Activated CD4-positive, alpha-beta memory T cell treated with anti-CD3 and anti-CD28 coated beads for 36 hours (primary cell): ENCODE measurements around the gene POLH. TPM values are rescaled to one million over a fixed set of nuclear protein-coding genes. Genes with fewer than 3 reads are reported as not detected.
"Not testable (repeated sequence)": the region's sequence is repeated elsewhere in the genome, so short reads cannot be mapped to it uniquely, and the experiment has no call there.

Experiments
- CTCF ChIA-PET: fragments of 350-600 bp; sonication (Branson Sonifier 250); formaldehyde crosslinking; loops from one replicate; lab custom pipeline; 2021; ENCODE audit warnings: antibody characterized with exemption, inconsistent platforms; lab: Charles Lee
- POLR2A ChIA-PET: fragments of 350-600 bp; sonication (Branson Sonifier 250); formaldehyde crosslinking; loops from one replicate; lab custom pipeline; 2021; ENCODE audit warnings: antibody characterized with exemption; lab: Charles Lee
- DNase-seq: peaks from one replicate; pipeline ENCODE4 v3.0.0-alpha.2; 2020
- H3K27ac Mint-ChIP-seq: one replicate; pipeline ENCODE4 v1.8.0; 2021; ENCODE audit warnings: mixed read lengths
- H3K27me3 Mint-ChIP-seq: one replicate; pipeline ENCODE4 v1.8.0; 2021; ENCODE audit warnings: mixed read lengths
- H3K36me3 Mint-ChIP-seq: one replicate; pipeline ENCODE4 v1.8.0; 2021; ENCODE audit warnings: mixed read lengths
- H3K4me1 Mint-ChIP-seq: one replicate; pipeline ENCODE4 v1.8.0; 2021; ENCODE audit warnings: low read depth, mixed read lengths
- H3K4me3 Mint-ChIP-seq: one replicate; pipeline ENCODE4 v1.8.0; 2021; ENCODE audit warnings: mild to moderate bottlenecking, mixed read lengths
- H3K9me3 Mint-ChIP-seq: one replicate; pipeline ENCODE4 v1.8.0; 2021; ENCODE audit warnings: mixed read lengths
- intact Hi-C: fragments of 100-400 bp; cut with micrococcal nuclease; formaldehyde crosslinking; loops from one replicate; pipeline ENCODE4 v1.15.1; 2023
- total RNA-seq, 2 experiments: library from RNA; stranded (reverse); gene quantifications; one replicate each; pipeline ENCODE4 v1.2.3, GENCODE V29; 2021

POLH gene
- total RNA-seq, 2 experiments from 2014 or later = 52.1 to 52.5 TPM

DNA sequence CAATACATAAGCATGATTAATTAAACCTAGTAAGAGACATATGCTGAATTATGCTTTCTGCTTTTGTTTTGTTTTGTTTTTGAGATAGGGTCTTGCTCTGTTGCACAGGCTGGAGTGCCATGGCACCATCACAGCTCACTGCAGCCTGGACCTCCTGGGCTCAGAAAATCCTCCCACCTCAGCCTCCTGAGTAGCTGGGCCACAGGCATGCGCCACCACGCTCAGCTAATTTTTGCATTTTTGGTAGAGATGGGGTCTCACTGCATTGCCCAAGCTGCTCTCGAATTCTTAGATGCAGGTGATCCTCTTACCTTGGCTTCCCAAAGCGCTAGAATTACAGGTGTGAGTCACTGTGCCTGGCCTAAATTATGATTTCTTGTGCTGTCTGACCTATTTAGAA, 4.0 kb upstream of the POLH start:
- Mint-ChIP-seq H3K9me3 (no peaks in the 10 kb centered on the region), H3K4me1 (peaks cover 35% of the 10 kb centered on the region), H3K27me3 (no peaks in the 10 kb centered on the region), H3K36me3 (peaks cover 49% of the 10 kb centered on the region), H3K27ac (peak overlapping the region; percentile 90), H3K4me3 (no peak overlapping the region)
- ChIA-PET POLR2A (interaction anchor here (1.2 kb wide), 1 partner anchor 53 kb away, joined by 3 read pairs; no protein-coding TSS in a partner anchor), CTCF (no interaction called here)
- intact Hi-C loops = loop anchor here (5.0 to 10.0 kb wide), 2 partner anchors 203 to 400 kb away; partner anchors contain the start of genes SRF and VEGFA
- DNase-seq = no peak

DNA sequence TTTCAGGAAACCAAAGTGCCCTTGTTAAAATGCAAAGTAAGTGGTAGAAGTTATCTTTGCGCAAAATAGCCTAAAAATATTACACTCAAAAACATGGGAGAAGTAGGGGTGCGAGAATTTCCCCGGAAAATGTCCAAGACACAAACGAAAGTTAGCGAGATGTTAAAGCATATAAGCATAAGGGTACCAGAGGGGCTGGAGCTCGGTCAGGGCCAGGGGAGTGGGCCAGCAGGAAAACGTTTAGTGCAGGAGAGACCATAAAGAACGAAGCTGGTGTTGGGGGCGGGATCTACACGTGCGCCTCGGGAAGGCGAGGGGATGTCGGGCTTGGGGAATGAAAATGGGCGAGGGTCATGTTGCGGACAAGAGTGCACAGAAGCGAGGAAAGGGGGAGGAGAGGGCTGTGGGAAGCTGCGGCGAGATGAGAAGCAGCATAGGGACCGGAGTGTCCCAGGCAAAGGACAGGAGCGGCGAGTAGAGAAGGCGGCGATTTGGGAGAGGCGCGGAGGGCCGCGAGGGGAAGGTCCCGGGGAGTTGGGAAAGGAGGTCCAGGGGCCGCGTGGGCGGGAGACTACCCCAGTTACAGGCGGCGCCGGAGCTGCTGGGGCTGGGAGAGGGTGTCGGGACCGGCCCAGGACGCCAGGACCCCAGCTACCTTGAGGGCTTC, 747 bp upstream of the POLH start:
- Mint-ChIP-seq H3K9me3 (no peaks in the 10 kb centered on the region), H3K4me3 (peak overlapping the region; percentile 97), H3K27ac (peak overlapping the region; percentile 85), H3K36me3 (peaks cover 44% of the 10 kb centered on the region), H3K27me3 (no peaks in the 10 kb centered on the region), H3K4me1 (peaks cover 57% of the 10 kb centered on the region)
- ChIA-PET POLR2A (interaction anchor here (0.6 to 1.7 kb wide), 4 partner anchors 10 to 61 kb away, joined by 3 to 14 read pairs (median 3); partner anchors contain the start of genes GTPBP2 and MAD2L1BP), CTCF (interaction anchor here (0.5 to 1.5 kb wide), 2 partner anchors 54 to 176 kb away, joined by 4 to 6 read pairs; partner anchors contain the start of gene GTPBP2)
- intact Hi-C loops = loop anchor here (10.0 kb wide), 1 partner anchor 200 kb away; the partner anchor contains the start of gene VEGFA
- peak; percentile 59 for DNase-seq

DNA sequence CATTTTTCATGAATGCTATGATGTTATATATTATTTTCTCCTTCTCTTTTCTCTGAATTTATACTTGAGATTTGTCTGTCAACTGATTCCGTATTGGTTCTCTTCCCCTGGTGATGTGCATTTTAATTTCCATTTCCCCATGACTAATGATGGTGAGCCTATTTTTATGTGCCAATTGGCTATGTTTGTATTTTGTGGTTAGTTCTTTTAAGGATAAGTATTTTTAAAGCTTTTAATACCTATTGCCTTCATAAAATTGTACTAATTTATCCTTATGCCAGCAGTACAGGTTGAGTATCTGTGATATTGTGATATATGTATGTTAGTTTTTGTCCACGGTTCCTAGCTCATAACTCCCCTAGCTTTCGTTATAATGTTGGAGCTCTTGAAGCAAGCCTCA, 2.8 kb downstream of the POLH start:
- H3K4me3 Mint-ChIP-seq = no peak overlapping the region
- intact Hi-C loops = loop anchor here (10.0 kb wide), 1 partner anchor 196 kb away; the partner anchor contains the start of gene VEGFA
- peaks cover 38% of the 10 kb centered on the region for H3K36me3 Mint-ChIP-seq
- DNase-seq = no peak
- peaks cover 35% of the 10 kb centered on the region for H3K4me1 Mint-ChIP-seq
- no peak overlapping the region for H3K27ac Mint-ChIP-seq
- ChIA-PET CTCF (no interaction called here), POLR2A (no interaction called here)
- H3K27me3 Mint-ChIP-seq = no peaks in the 10 kb centered on the region
- no peaks in the 10 kb centered on the region for H3K9me3 Mint-ChIP-seq

DNA sequence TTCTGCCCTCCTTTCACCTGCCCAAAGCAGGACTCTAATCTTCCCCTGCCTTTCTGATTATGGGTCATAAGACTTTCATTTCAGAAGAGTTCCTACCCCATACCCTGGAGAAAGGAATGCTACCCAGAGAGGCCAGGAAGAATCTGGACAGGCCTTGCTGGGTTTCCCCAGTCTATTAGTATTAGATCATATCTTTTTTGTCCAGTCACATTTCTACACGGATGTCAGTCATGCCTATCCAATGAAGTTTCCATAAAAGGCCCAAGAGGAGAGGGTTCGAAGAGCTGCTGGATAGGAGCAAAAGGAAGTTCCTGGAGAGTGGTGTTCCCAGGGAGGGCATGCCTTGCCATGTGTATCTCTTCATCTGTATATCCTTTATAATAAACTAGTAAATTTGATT, 3.2 kb downstream of the POLH start:
- Mint-ChIP-seq H3K36me3 (peaks cover 42% of the 10 kb centered on the region), H3K4me1 (peaks cover 40% of the 10 kb centered on the region), H3K27ac (no peak overlapping the region), H3K9me3 (no peaks in the 10 kb centered on the region), H3K4me3 (no peak overlapping the region), H3K27me3 (no peaks in the 10 kb centered on the region)
- POLR2A ChIA-PET = no interaction called here
- intact Hi-C loops = loop anchor here (10.0 kb wide), 1 partner anchor 196 kb away; the partner anchor contains the start of gene VEGFA
- CTCF ChIA-PET = no interaction called here
- no peak for DNase-seq

DNA sequence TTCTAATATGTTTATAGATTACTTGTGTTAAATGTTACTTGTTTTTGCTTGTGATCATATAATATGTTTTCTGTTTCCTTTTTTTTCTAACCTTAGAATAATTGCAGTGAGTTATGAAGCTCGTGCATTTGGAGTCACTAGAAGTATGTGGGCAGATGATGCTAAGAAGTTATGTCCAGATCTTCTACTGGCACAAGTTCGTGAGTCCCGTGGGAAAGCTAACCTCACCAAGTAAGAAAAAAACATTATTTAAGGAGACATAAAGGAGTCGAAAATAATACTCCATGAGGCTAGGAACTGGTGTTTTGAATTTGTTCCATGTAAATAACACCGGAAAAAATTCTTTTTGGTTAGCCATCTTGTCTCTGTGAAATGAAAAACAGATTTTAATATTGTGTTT, 6.9 kb downstream of the POLH start:
- Mint-ChIP-seq H3K4me3 (no peak overlapping the region), H3K4me1 (peaks cover 39% of the 10 kb centered on the region), H3K9me3 (no peaks in the 10 kb centered on the region), H3K27me3 (no peaks in the 10 kb centered on the region), H3K27ac (no peak overlapping the region), H3K36me3 (peaks cover 45% of the 10 kb centered on the region)
- no peak for DNase-seq
- POLR2A ChIA-PET = interaction anchor here (0.9 kb wide), 1 partner anchor 12 kb away, joined by 3 read pairs; no protein-coding TSS in a partner anchor
- CTCF ChIA-PET = interaction anchor here (0.6 kb wide), 1 partner anchor 75 kb away, joined by 4 read pairs; no protein-coding TSS in a partner anchor
- intact Hi-C loops = no loop called here

DNA sequence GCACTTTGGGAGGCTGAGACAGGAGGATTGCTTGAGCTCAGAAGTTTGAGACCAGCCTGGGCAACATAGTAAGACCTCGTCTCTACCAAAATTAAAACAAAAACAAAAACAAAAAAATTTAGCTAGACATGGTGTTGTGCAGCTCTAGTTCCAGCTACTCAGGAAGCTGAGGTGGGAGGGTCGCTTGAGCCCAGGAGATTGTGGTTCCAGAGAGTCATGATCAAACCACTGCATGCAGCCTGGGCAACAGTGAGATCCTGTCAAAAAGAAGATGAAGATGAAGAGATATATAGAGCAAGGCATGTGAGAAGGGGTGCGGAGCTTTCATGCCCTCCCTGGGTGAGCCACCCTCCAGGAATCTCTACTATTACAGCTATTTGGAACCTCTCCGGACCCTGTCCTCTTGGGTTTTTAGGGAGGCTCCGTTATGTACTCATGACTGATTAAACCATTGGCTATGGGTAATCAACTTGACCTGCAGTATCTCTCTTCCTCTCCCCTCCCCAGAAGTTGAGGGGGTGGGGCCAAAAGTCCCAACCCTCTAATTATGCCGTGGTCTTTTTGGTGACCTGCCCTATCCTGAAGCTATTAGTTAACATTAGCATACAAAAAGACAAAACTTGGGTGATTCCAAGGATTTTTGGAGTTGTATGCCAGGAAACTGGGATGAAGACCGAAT, 9.0 kb downstream of the POLH start:
- POLR2A ChIA-PET = interaction anchor here (0.6 to 1.1 kb wide), 3 partner anchors 8 to 21 kb away, joined by 3 to 4 read pairs (median 3); no protein-coding TSS in a partner anchor
- Mint-ChIP-seq H3K9me3 (no peaks in the 10 kb centered on the region), H3K27me3 (no peaks in the 10 kb centered on the region), H3K27ac (peak overlapping the region; percentile 77), H3K4me3 (no peak overlapping the region), H3K4me1 (peaks cover 24% of the 10 kb centered on the region), H3K36me3 (peaks cover 49% of the 10 kb centered on the region)
- intact Hi-C loops = no loop called here
- peak; percentile 29 for DNase-seq
- CTCF ChIA-PET = interaction anchor here (1.1 to 1.2 kb wide), 2 partner anchors 22 to 24 kb away, joined by 3 to 4 read pairs; no protein-coding TSS in a partner anchor

DNA sequence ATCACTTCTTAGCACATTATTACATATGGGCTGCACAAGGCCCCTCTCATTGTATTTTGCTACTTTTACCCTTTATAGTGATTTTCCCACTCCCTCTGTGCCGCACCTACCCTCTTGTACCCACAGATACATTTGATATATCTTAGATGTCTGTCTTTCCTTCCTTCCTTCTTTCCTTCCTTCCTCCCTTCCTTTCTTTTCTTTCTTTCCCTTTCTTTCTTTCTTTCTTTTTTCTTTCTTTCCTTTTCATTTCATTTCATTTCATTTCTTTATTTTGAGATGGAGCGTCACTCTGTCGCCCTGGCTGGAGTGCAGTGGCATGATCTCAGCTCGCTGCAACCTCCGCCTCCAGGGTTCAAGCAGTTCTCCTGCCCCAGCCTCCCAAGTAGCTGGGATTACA, 12.2 kb downstream of the POLH start:
- ChIA-PET POLR2A (no interaction called here), CTCF (no interaction called here)
- H3K27ac Mint-ChIP-seq = no peak overlapping the region
- no peaks in the 10 kb centered on the region for H3K27me3 Mint-ChIP-seq
- intact Hi-C loops = no loop called here
- H3K9me3 Mint-ChIP-seq = no peaks in the 10 kb centered on the region
- no peak for DNase-seq
- peaks cover 43% of the 10 kb centered on the region for H3K36me3 Mint-ChIP-seq
- H3K4me3 Mint-ChIP-seq = no peak overlapping the region
- peaks cover 21% of the 10 kb centered on the region for H3K4me1 Mint-ChIP-seq

DNA sequence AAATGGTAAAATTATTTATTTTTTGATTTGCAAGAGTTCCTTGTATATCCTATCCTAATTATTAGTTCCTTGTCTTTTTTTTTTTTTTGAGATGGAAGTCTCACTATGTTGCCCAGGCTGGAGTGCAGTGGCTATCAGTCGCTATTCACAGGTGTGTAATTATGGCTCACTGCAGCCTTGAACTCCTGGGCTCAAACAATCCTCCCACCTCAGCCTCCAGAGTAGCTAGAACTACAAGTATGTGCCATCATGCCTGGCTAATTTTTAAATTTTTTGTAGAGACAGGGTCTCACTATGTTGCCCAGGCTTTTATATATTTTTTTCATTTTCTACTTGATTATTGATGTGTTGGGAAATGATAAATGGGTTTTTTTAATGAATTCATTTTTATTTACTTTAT, 13.6 kb downstream of the POLH start:
- CTCF ChIA-PET = not testable (repeated sequence)
- H3K36me3 Mint-ChIP-seq = peaks cover 30% of the 10 kb centered on the region

DNA sequence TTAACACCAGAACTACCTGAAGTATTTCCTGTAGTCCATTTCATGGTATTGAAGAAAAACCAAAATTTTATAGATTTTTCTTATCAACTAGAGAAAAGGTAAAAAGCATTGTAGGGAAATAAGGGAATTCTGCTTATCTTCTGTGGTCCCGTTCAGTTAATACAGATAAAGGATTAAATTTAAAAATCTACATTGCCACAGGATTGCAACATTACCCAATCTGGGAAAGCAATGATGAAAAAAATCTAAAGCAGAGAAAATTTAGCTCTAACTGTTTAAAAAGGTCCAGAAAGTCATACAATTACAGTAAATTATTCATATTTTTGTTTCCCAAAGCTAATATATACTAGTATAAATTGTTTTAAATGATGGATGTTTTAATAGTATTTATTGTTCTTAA, 18.0 kb downstream of the POLH start:
- no peaks in the 10 kb centered on the region for H3K4me1 Mint-ChIP-seq

More for the DNA sequence above, 13.6 kb downstream of the POLH start:
- DNase-seq, H3K9me3 Mint-ChIP-seq, H3K27me3 Mint-ChIP-seq, H3K4me1 Mint-ChIP-seq, intact Hi-C loops, H3K27ac Mint-ChIP-seq, H3K4me3 Mint-ChIP-seq, POLR2A ChIA-PET: not testable (repeated sequence)

DNA sequence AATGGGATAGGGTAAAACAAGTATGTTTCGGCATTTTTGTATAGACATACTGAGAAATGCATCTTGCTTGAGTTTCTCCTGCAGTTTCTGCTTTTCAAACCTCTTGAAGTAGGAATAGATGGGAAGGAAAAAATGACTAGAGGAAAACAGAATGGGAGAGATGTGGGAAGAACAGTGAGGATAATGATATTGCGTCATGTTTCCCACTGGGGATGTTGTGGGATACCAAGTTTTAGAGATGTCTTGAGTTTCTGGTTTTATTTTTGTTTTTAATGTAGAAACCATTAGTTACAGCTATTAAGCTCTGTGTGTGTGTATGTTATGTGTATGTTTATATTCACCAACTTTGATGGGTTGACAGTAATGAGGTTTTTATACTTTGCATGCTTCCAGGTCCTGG, 24.6 kb downstream of the POLH start:
- no peaks in the 10 kb centered on the region for H3K9me3 Mint-ChIP-seq
- H3K4me3 Mint-ChIP-seq = no peak overlapping the region
- H3K36me3 Mint-ChIP-seq = peaks cover 36% of the 10 kb centered on the region
- DNase-seq = no peak
- H3K27me3 Mint-ChIP-seq = no peaks in the 10 kb centered on the region
- intact Hi-C loops = loop anchor here (10.0 kb wide), 1 partner anchor 474 kb away; no protein-coding TSS in a partner anchor
- H3K4me1 Mint-ChIP-seq = no peaks in the 10 kb centered on the region
- POLR2A ChIA-PET = no interaction called here
- CTCF ChIA-PET = interaction anchor here (1.0 kb wide), 1 partner anchor 8 kb away, joined by 5 read pairs; no protein-coding TSS in a partner anchor
- no peak overlapping the region for H3K27ac Mint-ChIP-seq

More for the DNA sequence above, 18.0 kb downstream of the POLH start:
- H3K27ac Mint-ChIP-seq = no peak overlapping the region
- peaks cover 26% of the 10 kb centered on the region for H3K36me3 Mint-ChIP-seq
- CTCF ChIA-PET = interaction anchor here (1.1 kb wide), 1 partner anchor 14 kb away, joined by 4 read pairs; no protein-coding TSS in a partner anchor
- intact Hi-C loops = no loop called here
- no peaks in the 10 kb centered on the region for H3K27me3 Mint-ChIP-seq
- DNase-seq = no peak
- no peak overlapping the region for H3K4me3 Mint-ChIP-seq
- POLR2A ChIA-PET = no interaction called here
- H3K9me3 Mint-ChIP-seq = no peaks in the 10 kb centered on the region

DNA sequence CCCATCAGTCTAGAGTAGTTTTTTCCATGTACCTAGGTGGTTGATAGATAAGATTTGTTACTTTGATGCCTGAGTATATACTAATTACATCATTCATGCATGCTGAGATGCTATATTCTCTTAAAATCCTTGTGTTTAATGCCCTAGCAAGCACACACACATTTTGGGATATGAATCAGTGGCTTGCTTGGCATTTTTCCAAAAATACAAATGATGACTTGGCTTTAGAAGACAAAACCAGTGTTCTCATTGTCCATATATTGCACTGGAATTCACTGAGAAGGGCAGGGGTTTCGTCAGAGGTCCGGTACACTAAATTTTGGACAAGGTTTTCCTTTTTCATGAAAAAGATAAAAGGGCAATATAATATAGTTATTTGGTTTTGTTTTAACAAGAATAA, 28.2 kb downstream of the POLH start:
- H3K36me3 Mint-ChIP-seq = peaks cover 40% of the 10 kb centered on the region
- H3K27me3 Mint-ChIP-seq = no peaks in the 10 kb centered on the region
- H3K27ac Mint-ChIP-seq = no peak overlapping the region
- H3K9me3 Mint-ChIP-seq = no peaks in the 10 kb centered on the region
- peaks cover 3% of the 10 kb centered on the region for H3K4me1 Mint-ChIP-seq
- no peak overlapping the region for H3K4me3 Mint-ChIP-seq
- CTCF ChIA-PET = no interaction called here
- no peak for DNase-seq
- POLR2A ChIA-PET = no interaction called here
- intact Hi-C loops = loop anchor here (10.0 kb wide), 1 partner anchor 471 kb away; no protein-coding TSS in a partner anchor

DNA sequence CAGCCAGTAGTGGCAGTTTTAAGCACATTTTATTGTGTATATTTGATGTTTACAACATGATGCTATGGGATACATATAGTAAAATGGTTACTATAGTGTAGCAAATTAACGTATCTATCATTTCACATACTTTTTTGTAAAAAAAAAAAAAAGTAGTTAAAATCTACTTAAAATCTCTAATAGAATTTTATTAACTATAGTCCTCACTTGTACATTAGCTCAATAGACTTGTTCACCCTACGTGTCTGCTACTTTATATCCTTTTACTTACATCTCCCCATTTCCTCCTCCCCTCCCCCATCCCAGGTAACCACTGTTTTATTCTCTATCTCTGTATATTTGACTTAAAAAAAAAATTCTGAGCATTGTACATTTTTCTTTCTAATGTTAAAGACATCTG, 30.0 kb downstream of the POLH start:
- Mint-ChIP-seq H3K4me3 (no peak overlapping the region), H3K36me3 (peaks cover 35% of the 10 kb centered on the region), H3K9me3 (no peaks in the 10 kb centered on the region), H3K4me1 (peaks cover 3% of the 10 kb centered on the region), H3K27me3 (no peaks in the 10 kb centered on the region), H3K27ac (no peak overlapping the region)
- no peak for DNase-seq
- intact Hi-C loops = loop anchor here (10.0 kb wide), 1 partner anchor 469 kb away; no protein-coding TSS in a partner anchor
- ChIA-PET CTCF (interaction anchor here (0.6 to 1.3 kb wide), 3 partner anchors 15 to 21 kb away, joined by 3 to 4 read pairs (median 4); no protein-coding TSS in a partner anchor), POLR2A (no interaction called here)
